CD8-positive, alpha-beta memory T cell (primary cell): ENCODE measurements around the gene EXOC4. TPM values are rescaled to one million over a fixed set of nuclear protein-coding genes. Genes with fewer than 3 reads are reported as not detected.

ENCODE experiments used
- CTCF ChIA-PET: fragments of 350-600 bp; sonication (Branson Sonifier 250); formaldehyde crosslinking; loops from one replicate; lab custom pipeline; 2021; ENCODE audit warnings: antibody characterized with exemption; lab: Charles Lee
- POLR2A ChIA-PET: fragments of 350-600 bp; sonication (Branson Sonifier 250); formaldehyde crosslinking; loops from one replicate; lab custom pipeline; 2021; ENCODE audit warnings: antibody characterized with exemption; lab: Charles Lee
- DNase-seq, 5 donors: peaks; one replicate each; pipeline versions ENCODE4 v3.0.0 to v3.0.0-alpha.2; 2020 to 2022; ENCODE audit warnings: mixed read lengths in 1 of 5
- H3K27ac ChIP-seq: one replicate; pipeline ENCODE4 v1.7.0; 2013; ENCODE audit warnings: low read depth, mild to moderate bottlenecking, low read length, moderate library complexity
- H3K27me3 ChIP-seq: 2 replicates; pipeline ENCODE4 v1.7.0; 2013; ENCODE audit warnings: low read length, mild to moderate bottlenecking; ENCODE audit not compliant: insufficient read depth, poor library complexity, severe bottlenecking
- H3K36me3 ChIP-seq: 2 replicates; pipeline ENCODE4 v1.7.0; 2013; ENCODE audit warnings: mild to moderate bottlenecking, low read length, moderate library complexity; ENCODE audit not compliant: insufficient read depth
- H3K4me1 ChIP-seq: 2 replicates; pipeline ENCODE4 v1.7.0; 2013; ENCODE audit warnings: mild to moderate bottlenecking, low read length, moderate library complexity; ENCODE audit not compliant: insufficient read depth
- H3K4me3 ChIP-seq: 2 replicates; pipeline ENCODE4 v1.7.0; 2013; ENCODE audit warnings: mild to moderate bottlenecking, low read length
- H3K9me3 ChIP-seq: 2 replicates; pipeline ENCODE4 v1.7.0; 2013; ENCODE audit warnings: mild to moderate bottlenecking, low read length
- H3K27ac Mint-ChIP-seq, 8 donors: one replicate each; pipeline ENCODE4 v1.8.0; 2020 to 2021; ENCODE audit warnings: mixed read lengths in 8 of 8, mild to moderate bottlenecking in 6 of 8, inconsistent platforms in 3 of 8, moderate library complexity in 3 of 8
- H3K27me3 Mint-ChIP-seq, 2 donors: one replicate each; pipeline ENCODE4 v1.8.0; 2020 to 2021; ENCODE audit warnings: mixed read lengths in 2 of 2, mild to moderate bottlenecking in 1 of 2, moderate library complexity in 1 of 2
- H3K36me3 Mint-ChIP-seq, 3 donors: one replicate each; pipeline ENCODE4 v1.8.0; 2020 to 2021; ENCODE audit warnings: mixed read lengths in 3 of 3, inconsistent platforms in 1 of 3, mild to moderate bottlenecking in 1 of 3
- H3K4me1 Mint-ChIP-seq, 3 donors: one replicate each; pipeline ENCODE4 v1.8.0; 2020 to 2021; ENCODE audit warnings: mixed read lengths in 3 of 3, inconsistent platforms in 1 of 3, mild to moderate bottlenecking in 1 of 3
- H3K4me3 Mint-ChIP-seq, 7 donors: one replicate each; pipeline ENCODE4 v1.8.0; 2020 to 2021; ENCODE audit warnings: mixed read lengths in 7 of 7, mild to moderate bottlenecking in 6 of 7, moderate library complexity in 4 of 7, inconsistent platforms in 2 of 7
- H3K9me3 Mint-ChIP-seq, 5 donors: one replicate each; pipeline ENCODE4 v1.8.0; 2020 to 2022; ENCODE audit warnings: mixed read lengths in 5 of 5, mild to moderate bottlenecking in 3 of 5, moderate library complexity in 2 of 5, inconsistent platforms in 1 of 5
- polyA plus RNA-seq: library from polyadenylated mRNA; unstranded; fragments of 300-500 nt; fragmentation: Illumina TruSeq; gene quantifications from one replicate; pipeline ENCODE4 v1.2.3, GENCODE V29; 2021
- total RNA-seq, 2 experiments: library from RNA; stranded (reverse); gene quantifications; one replicate each; pipeline ENCODE4 v1.2.3, GENCODE V29; 2021

The EXOC4 gene
- total and polyA plus RNA-seq, 3 experiments from 2014 or later: 34.5 to 53.2 (median 50.3) TPM

DNA sequence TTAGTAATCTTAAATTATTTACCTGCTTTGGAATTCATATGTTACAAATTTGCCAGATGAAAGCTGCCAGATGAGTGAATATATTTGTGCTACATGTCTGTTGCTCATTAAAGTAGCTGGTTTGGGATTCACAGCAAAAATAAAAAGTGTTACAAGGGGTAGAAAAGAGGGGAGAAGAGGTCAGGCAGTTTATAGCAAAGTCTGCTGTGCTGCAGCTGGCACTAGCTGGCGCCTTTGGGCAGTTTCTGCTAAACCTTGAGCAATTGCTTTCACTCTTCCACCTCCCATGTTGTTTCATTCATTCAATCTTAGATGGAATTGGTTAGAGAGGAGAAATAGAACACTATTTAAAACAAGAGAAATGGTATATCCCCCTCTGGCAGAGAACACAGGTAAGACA is 470.2 kb downstream of the EXOC4 start:
- Mint-ChIP-seq H3K4me3 (no peak overlapping the region), H3K4me1 (no peaks in the 10 kb centered on the region), H3K27me3 (no peaks in the 10 kb centered on the region), H3K36me3 (peaks cover 3 to 6% (median 5%) of the 10 kb centered on the region in 3 donors), H3K27ac (no peak overlapping the region), H3K9me3 (no peaks in the 10 kb centered on the region)
- ChIA-PET CTCF (no interaction called here), POLR2A (no interaction called here)
- H3K4me3 ChIP-seq: no peak overlapping the region
- no peak for DNase-seq
- no peaks in the 10 kb centered on the region for H3K36me3 ChIP-seq
- H3K4me1 ChIP-seq: no peaks in the 10 kb centered on the region
- no peaks in the 10 kb centered on the region for H3K27me3 ChIP-seq
- H3K9me3 ChIP-seq: no peaks in the 10 kb centered on the region
- no peak overlapping the region for H3K27ac ChIP-seq

DNA sequence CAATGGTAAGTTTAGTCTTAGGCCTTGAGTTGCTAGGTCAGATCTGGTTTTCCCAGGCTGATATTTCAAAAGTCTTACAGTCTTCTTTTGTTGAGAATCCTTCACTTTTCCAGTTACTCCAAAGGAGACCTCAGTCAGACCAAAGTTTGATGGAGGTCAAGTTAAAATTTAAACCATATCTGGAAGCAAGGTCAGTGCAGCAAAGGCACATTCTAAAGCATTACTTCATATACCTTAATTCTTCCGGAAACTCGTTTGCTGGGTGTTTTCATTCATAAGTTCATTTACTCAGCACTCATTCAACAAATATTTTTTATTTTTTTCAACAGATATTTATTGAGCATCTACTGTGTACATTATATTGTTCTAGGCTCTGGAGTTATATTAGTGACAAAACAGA is 471.3 kb downstream of the EXOC4 start:
- H3K27ac ChIP-seq: no peak overlapping the region
- H3K36me3 ChIP-seq: no peaks in the 10 kb centered on the region
- Mint-ChIP-seq H3K27me3 (no peaks in the 10 kb centered on the region), H3K9me3 (no peaks in the 10 kb centered on the region), H3K4me3 (no peak overlapping the region), H3K36me3 (peaks cover under 1 to 4% (median 3%) of the 10 kb centered on the region in 3 donors), H3K4me1 (no peaks in the 10 kb centered on the region), H3K27ac (no peak overlapping the region)
- H3K4me1 ChIP-seq: no peaks in the 10 kb centered on the region
- H3K27me3 ChIP-seq: no peaks in the 10 kb centered on the region
- CTCF ChIA-PET: no interaction called here
- no peak for DNase-seq
- H3K4me3 ChIP-seq: no peak overlapping the region
- POLR2A ChIA-PET: no interaction called here
- H3K9me3 ChIP-seq: no peaks in the 10 kb centered on the region

DNA sequence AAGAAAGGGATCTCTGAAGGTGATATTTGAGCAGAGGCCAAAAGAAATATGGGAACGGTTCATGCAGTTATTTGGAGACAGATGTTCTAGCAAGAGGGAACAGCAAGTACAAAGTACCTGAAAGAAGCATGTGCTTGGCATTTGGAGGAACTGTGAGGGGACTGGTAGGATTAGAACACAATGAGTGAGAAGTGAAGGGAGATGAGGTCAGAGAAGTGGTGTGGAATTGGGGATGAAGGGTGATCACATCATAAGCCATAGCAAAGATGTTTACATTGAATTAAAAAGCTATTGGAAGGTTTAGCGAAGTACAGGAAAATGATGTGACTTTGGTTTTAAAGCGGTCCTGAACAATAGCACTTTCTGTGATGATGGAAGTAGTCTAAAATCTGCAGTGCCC is 471.8 kb downstream of the EXOC4 start:
- POLR2A ChIA-PET: no interaction called here
- no peak overlapping the region for H3K4me3 Mint-ChIP-seq

DNA sequence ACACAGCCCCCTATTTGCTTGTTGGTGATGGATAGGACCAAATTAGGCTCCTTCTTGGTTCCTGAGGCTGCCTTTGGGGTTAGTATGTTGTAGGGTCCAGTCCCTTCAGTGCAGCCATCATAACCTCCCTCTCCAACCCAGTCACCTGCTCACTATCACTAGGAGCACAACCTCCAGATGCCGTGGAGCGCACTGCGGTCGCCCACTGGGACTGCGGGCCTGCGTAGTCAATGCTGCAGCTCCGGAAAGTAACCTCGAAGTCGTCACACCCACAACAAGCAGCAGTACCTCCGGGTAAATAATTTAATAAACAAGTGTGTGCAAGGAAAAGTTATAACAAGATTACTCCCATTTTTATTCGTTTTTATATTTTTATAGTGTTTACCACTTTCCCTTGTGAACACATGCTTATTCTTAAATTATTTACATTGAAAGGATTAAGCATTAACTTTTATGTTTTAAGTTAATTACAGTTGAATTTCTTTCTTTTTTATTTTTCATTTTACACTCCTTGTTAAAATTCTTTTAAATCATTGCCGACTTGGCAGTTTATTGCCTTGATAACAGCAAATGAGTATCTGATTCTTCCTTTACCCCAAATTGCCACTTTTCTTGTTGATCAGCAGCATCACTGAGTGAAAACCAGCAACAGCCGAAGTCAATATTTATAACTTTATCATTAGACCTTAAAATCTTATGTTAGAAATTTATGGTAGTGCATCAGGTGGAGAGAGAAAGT is 474.8 kb downstream of the EXOC4 start:
- Mint-ChIP-seq H3K27me3 (no peaks in the 10 kb centered on the region), H3K36me3 (peaks cover 3 to 10% (median 4%) of the 10 kb centered on the region in 3 donors), H3K4me1 (no peaks in the 10 kb centered on the region), H3K9me3 (no peaks in the 10 kb centered on the region), H3K4me3 (no peak overlapping the region), H3K27ac (no peak overlapping the region)
- H3K27me3 ChIP-seq: no peaks in the 10 kb centered on the region
- H3K4me1 ChIP-seq: no peaks in the 10 kb centered on the region
- ChIA-PET CTCF (no interaction called here), POLR2A (no interaction called here)
- no peak overlapping the region for H3K4me3 ChIP-seq
- DNase-seq: no peak
- H3K36me3 ChIP-seq: no peaks in the 10 kb centered on the region
- H3K27ac ChIP-seq: no peak overlapping the region
- no peaks in the 10 kb centered on the region for H3K9me3 ChIP-seq

More for the DNA sequence above, 471.8 kb downstream of the EXOC4 start:
- peaks cover 0 to 3% (median 3%) of the 10 kb centered on the region in 3 donors for H3K36me3 Mint-ChIP-seq
- H3K4me1 ChIP-seq: no peaks in the 10 kb centered on the region
- peak overlapping the region in 1 of 8 donors; percentile 1 for H3K27ac Mint-ChIP-seq
- no peak overlapping the region for H3K27ac ChIP-seq
- CTCF ChIA-PET: no interaction called here
- H3K4me3 ChIP-seq: no peak overlapping the region
- no peaks in the 10 kb centered on the region for H3K4me1 Mint-ChIP-seq
- no peaks in the 10 kb centered on the region for H3K27me3 ChIP-seq
- H3K9me3 ChIP-seq: no peaks in the 10 kb centered on the region
- no peaks in the 10 kb centered on the region for H3K9me3 Mint-ChIP-seq
- no peaks in the 10 kb centered on the region for H3K27me3 Mint-ChIP-seq
- DNase-seq: no peak
- H3K36me3 ChIP-seq: no peaks in the 10 kb centered on the region

DNA sequence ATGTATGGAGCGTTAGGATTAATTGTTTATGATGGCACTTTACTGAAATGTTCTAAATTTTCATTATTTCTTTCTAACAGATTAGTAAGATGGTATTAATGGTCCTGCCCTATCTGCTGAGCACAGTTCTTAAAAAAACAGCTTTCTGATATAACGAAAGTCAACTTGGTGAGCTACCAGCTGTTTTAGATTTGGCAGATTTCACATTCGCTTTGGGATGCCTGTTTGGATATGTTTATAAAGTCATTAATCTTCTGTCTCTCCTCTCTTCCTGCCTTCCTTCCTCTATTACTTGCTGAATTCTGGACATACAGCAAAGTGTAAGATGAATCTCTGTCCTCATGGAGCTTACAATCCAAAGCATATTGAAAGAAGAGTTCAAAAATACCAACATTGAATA is 477.5 kb downstream of the EXOC4 start:
- Mint-ChIP-seq H3K9me3 (no peaks in the 10 kb centered on the region), H3K4me1 (no peaks in the 10 kb centered on the region), H3K27me3 (no peaks in the 10 kb centered on the region), H3K27ac (no peak overlapping the region), H3K36me3 (peaks cover 3 to 7% (median 6%) of the 10 kb centered on the region in 3 donors), H3K4me3 (no peak overlapping the region)
- POLR2A ChIA-PET: no interaction called here
- CTCF ChIA-PET: no interaction called here
- DNase-seq: no peak
- Histone ChIP-seq H3K27me3 (no peaks in the 10 kb centered on the region), H3K27ac (no peak overlapping the region), H3K4me1 (no peaks in the 10 kb centered on the region), H3K36me3 (no peaks in the 10 kb centered on the region), H3K4me3 (no peak overlapping the region), H3K9me3 (no peaks in the 10 kb centered on the region)

DNA sequence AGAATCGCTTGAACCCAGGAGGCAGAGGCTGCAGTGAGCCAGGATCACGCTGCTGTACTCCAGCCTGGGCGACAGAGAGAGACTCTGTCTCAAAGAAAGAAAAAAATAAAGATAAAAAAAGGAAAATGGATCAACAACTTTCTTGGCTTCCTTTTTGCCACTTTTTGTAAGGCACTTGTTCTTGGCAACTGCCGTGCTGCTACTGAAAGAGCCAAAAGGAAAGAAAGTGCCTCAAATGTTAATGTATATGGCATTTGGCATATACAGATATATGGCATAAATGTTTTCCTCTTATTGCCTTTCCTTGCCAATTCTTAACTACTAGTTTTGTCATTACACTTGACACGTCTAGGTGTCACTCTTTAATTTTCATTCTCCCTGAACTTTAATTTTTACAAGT is 480.5 kb downstream of the EXOC4 start:
- Histone ChIP-seq H3K27me3 (no peaks in the 10 kb centered on the region), H3K9me3 (no peaks in the 10 kb centered on the region), H3K4me3 (no peak overlapping the region), H3K4me1 (no peaks in the 10 kb centered on the region), H3K27ac (no peak overlapping the region), H3K36me3 (no peaks in the 10 kb centered on the region)
- POLR2A ChIA-PET: no interaction called here
- Mint-ChIP-seq H3K4me1 (no peaks in the 10 kb centered on the region), H3K9me3 (no peaks in the 10 kb centered on the region), H3K27ac (no peak overlapping the region), H3K4me3 (no peak overlapping the region), H3K36me3 (peaks cover 1 to 8% (median 7%) of the 10 kb centered on the region in 3 donors), H3K27me3 (no peaks in the 10 kb centered on the region)
- no peak for DNase-seq
- CTCF ChIA-PET: no interaction called here

DNA sequence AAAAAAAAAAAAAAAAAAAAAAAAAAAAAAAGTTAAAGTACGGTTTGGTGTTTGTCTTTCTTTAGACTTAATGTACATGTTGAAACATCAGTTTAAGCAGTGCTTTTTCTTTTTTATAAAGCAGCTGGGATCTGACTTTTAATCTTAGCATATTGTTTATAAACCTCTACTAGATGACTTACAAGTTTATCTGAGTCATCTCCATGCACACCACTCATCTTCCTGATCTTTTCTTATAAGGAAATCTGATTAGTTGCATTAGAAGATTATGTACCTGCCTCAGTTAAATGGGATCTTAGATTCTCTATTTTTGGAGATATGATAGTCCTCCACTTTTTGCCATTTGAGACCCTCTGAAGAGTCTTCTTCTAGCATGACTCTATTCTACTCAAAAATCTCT is 482.3 kb downstream of the EXOC4 start:
- H3K9me3 Mint-ChIP-seq: no peaks in the 10 kb centered on the region
- no peak for DNase-seq

DNA sequence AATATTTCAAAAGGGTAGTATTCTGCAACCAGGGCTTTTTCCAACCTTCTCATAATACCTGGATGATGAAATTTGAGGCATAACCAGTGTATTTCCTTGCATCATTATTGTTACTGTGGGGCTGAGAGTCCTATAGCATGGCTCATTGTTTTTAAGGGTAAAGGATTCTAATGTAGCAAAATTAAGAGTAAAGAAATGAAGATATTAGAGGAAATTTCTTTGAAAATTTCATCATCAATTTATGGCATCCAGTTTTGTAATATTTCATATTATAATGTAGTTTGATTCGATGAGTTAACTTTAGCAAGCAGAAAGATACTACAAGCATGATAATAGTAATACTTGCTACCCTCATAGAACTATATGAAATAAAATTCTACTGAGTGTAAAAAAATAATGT is 486.9 kb downstream of the EXOC4 start:
- Mint-ChIP-seq H3K36me3 (peaks cover 0 to 2% (median 0%) of the 10 kb centered on the region in 3 donors), H3K27ac (no peak overlapping the region), H3K27me3 (no peaks in the 10 kb centered on the region), H3K9me3 (no peaks in the 10 kb centered on the region), H3K4me1 (no peaks in the 10 kb centered on the region), H3K4me3 (no peak overlapping the region)
- no peak overlapping the region for H3K27ac ChIP-seq
- no peak for DNase-seq
- ChIA-PET POLR2A (no interaction called here), CTCF (no interaction called here)
- no peaks in the 10 kb centered on the region for H3K9me3 ChIP-seq
- H3K27me3 ChIP-seq: no peaks in the 10 kb centered on the region
- H3K36me3 ChIP-seq: no peaks in the 10 kb centered on the region
- H3K4me3 ChIP-seq: no peak overlapping the region
- no peaks in the 10 kb centered on the region for H3K4me1 ChIP-seq

More for the DNA sequence above, 482.3 kb downstream of the EXOC4 start:
- Histone ChIP-seq H3K27ac (no peak overlapping the region), H3K27me3 (no peaks in the 10 kb centered on the region), H3K4me1 (no peaks in the 10 kb centered on the region), H3K4me3 (no peak overlapping the region), H3K9me3 (no peaks in the 10 kb centered on the region), H3K36me3 (no peaks in the 10 kb centered on the region)
- ChIA-PET CTCF (interaction anchor here (1.1 kb wide), 1 partner anchor 15 kb away, joined by 3 read pairs; no protein-coding TSS in a partner anchor), POLR2A (interaction anchor here (0.7 kb wide), 1 partner anchor 902 kb away, joined by 4 read pairs; no protein-coding TSS in a partner anchor)
- Mint-ChIP-seq H3K27me3 (no peaks in the 10 kb centered on the region), H3K36me3 (peaks cover 1 to 8% (median 7%) of the 10 kb centered on the region in 3 donors), H3K4me3 (no peak overlapping the region), H3K27ac (no peak overlapping the region), H3K4me1 (no peaks in the 10 kb centered on the region)
